T-helper 22 cell (primary cell): Measurements from ENCODE around the gene UBTD2.
"Not testable (repeated sequence)": the region's sequence is repeated elsewhere in the genome, so short reads cannot be mapped to it uniquely, and the experiment has no call there.

Experiments used
- DNase-seq: peaks from one replicate; pipeline ENCODE4 v3.0.0-alpha.2; 2020; ENCODE audit warnings: low read depth

Gene UBTD2

DNA sequence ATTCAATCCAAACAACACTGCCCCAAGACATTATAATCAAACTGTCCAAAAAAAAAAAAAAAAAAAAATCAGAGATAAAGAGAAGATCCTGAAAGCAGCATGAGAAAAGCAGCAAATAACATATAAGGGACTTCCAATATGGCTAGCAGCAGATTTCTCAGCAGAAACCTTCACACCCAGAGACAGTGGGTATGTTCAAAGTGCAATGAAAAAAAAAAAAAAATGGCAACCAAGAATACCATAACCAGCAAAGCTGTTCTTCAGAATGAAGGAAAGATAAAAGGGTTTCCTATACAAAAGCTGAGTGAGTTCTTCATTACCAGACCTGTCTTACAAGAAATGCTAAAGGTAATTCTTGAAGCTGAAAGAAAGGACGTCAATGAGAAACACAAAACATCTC, 32.1 kb downstream of the UBTD2 start:
- DNase-seq, result no peak

- DNase-seq, result no peak
Measured at GRCh38 chr5:172248637-172249036, 34.9 kb downstream of the UBTD2 start.

DNA sequence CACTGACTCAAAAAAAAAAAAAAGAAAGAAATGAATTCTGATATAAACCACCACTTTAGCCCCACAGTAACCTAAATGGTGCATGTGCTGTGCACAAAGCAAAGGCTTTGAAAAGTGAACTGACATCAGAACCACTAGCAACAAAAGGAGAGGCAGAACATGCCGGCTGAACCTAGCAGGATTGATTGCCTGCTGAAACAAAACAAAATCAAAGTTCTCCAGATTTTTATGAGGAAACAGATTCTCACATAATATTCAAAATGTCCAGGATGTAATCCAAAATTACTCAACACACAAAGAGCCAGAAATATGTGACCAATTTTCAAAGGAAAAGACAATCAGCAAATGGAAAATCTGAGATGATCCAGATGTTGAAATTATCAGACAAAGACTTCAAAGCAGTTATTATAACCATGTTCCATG, 37.9 kb downstream of the UBTD2 start:
- DNase-seq, result no peak

DNA sequence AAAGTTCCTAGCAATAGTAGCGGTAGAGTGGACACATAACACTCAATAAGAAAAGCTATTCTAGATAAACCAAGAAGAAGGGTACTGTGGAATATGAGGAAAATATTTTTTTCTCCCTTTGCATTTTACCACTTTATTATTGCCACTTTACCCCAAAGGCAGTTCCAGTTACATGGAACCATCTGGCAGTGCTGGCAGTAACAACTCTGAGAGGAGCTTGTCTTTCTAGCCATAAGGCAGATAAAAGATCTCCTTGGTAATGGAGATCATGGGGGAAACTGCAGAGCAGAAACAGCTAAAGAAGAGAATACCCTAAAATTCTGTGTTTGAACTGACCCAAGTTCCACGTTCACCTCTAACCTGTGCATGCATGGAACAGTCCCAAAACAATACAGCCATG, 38.5 kb downstream of the UBTD2 start:
- no peak for DNase-seq

- no peak for DNase-seq
Measured at GRCh38 chr5:172243302-172243701, 40.3 kb downstream of the UBTD2 start.

DNA sequence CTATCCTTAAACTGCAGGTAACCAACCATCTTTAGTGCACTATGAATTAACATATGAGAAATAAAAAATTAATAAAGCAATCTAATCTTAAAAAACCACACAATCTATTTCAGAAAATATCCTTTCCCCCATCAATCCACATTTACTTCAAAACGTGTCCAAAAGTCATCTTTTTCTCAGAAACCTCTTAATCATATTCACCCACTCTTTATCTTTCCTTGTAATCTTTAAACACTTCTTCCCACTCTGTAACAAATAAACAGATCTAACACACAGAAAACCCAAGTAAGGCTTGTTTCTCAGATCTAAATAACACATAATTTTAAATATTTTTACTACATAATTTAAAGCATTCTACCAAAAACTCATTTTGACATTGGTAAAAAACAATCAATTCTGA, 45.2 kb downstream of the UBTD2 start:
- DNase-seq, result no peak

DNA sequence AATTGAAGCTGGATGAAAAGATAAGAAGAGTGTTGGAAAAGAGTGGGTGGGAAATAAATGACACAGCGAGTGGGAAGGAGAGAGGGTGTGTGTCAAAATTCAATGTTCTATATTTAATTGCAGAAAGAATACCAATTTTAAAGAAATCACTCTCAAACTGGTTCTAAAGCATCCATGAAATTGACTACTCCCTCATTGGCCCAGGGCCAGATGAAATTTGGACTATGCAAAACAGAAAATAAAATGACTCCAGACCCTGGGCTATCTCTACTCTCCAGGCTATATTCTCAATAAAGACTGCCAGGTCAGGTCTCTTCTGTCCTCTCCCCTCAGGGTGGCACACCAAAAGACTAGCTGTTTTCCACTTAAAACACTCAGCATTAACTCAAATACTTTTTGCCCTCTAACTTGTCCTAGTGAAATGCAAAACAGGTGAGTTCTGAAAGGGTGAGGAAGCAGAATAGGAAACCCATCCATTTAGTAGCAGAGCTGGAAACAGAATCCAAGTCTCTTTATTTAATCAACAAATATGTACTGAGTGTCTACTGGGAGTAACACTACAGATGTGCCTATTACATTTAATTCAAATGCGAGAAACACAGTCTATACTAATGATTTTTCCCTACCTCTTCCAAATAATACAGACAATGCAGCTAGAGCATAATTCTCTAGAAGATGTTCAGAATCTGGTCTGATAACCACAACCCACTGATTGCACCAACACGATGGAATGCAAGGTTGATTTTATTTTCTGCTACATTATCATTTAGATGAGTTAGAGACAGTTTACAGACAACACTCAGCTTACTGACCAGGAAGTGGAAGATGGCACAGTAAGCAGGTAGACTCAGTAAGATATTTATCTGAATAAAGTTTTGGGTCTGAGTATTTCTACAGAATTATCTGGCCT, 47.5 kb downstream of the UBTD2 start:
- DNase-seq, result no peak

GRCh38 chr5:172235132-172235780, 48.3 kb downstream of the UBTD2 start:
- no peak for DNase-seq

GRCh38 chr5:172234031-172234430, 49.5 kb downstream of the UBTD2 start:
- DNase-seq, result no peak

GRCh38 chr5:172229904-172230303, 53.7 kb downstream of the UBTD2 start:
- DNase-seq, result no peak

DNA sequence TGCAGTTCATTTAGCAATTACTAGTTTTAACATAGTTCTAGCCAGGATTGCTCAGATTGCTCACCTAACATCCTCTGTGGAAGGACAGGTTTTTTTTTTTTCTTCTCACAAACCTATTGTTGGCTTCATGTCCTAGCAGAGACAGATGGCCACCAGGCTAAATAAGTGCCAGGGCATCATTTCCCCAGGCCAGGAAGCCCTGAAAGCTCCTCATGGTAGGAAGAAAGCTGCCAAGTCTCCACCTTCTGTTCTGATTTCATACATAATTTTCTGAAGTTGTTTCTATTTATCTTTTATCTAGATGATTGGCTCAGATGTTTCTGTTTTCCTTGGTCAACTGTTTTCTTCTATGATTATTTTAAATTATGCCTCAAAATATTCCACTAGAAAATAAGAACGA, 58.6 kb downstream of the UBTD2 start:
- no peak for DNase-seq

DNA sequence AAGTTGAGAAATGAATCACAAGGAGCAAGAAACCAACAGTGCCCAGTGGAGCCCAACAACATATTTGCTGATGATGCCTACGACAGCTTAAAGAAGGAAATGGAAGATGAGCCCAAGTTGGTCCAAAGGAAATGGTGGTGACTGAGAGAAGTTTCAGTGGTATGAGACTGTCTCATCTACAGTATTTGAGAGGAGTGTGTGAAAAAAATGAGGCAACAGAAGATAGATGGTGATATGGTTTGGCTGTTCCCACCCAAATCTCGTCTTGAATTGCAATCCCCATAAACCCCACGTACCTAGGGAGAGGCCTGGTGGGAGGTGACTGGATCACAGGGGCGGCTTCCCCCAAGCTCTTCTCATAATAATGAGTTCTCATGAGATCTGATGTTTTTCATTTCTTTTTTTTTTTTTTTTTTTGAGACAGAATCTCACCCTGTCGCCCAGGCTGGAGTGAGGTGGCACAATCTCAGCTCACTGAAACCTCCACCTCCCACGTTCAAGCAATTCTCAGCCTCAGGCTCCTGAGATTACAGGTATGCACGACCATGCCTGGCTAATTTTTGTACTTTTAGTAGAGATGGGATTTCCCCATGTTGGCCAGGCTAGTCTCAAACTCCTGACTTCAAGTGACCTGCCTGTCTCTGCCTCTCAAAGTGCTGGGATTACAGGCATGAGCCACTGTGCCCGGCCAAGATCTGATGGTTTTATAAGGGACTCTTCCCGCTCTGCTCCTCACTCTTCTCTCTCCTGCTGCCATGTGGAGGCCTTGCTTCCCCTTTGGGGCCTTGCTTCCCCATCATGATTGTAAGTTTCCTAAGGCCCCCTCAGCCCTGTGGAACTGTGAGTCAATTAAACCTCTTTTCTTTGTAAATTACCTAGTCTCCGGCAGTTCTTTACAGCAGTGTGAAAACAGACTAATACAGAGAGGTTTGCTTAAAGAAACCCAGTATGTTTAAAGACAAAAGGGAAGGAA, 59.4 kb downstream of the UBTD2 start:
- no peak for DNase-seq

GRCh38 chr5:172219296-172219695, 64.3 kb downstream of the UBTD2 start:
- no peak for DNase-seq

DNA sequence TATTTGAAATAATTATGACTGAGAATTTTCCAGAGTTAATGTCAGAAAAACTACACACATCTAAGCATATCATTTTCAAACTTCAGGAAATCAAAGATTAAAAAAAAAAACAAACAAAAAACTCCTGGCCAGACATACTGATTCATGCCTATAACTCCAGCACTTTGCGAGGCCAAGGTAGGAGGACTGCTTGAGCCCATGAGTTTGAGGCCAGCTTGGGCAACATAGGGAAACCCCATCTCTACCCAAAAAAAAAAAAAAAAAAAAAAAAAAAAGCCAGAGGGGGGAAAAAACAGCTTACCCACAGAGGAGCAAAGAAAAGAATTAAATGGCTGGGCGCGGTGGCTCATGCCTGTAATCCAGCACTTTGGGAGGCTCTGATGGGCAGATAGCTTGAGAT, 67.2 kb downstream of the UBTD2 start:
- DNase-seq, result no peak

DNA sequence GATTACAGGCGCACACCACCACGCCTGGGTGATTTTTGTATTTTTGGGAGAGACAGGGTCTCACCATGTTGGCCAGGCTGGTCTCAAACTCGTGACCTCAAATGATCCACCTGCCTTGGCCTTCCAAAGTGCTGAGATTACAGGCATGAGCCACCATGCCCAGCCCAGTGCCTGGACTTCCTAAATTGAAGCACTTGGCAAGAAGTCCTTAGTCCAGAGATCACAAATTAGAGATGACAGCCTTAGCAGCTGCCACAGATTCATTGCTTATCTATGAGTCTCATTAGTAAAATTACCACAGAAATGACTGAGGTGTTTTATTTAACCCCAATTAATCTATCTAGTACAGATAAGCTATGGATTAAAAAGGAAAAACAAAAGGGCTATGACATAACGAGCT, 70.4 kb downstream of the UBTD2 start:
- DNase-seq, result no peak

- no peak for DNase-seq
Measured at GRCh38 chr5:172211676-172212075, 71.9 kb downstream of the UBTD2 start.

- no peak for DNase-seq
Measured at GRCh38 chr5:172209714-172210113, 73.8 kb downstream of the UBTD2 start.

DNA sequence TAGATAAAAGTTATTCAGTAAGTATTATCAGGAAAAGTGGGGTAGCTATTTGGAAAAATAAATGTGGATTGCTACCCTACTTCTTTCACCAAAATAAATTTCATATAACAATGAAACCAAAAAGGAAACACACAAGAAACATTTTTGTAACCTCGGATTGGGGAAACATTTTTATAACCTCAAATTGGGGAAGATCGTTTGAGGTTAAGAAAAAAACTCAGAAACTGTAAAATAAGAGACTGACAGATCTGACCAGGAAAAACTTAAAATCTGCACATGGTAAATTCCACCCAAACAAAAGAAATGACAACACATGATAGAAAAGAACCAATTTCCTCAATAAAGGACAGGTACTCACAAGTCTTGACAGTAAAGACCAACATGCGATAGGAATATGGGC, 76.1 kb downstream of the UBTD2 start:
- DNase-seq, result no peak

DNA sequence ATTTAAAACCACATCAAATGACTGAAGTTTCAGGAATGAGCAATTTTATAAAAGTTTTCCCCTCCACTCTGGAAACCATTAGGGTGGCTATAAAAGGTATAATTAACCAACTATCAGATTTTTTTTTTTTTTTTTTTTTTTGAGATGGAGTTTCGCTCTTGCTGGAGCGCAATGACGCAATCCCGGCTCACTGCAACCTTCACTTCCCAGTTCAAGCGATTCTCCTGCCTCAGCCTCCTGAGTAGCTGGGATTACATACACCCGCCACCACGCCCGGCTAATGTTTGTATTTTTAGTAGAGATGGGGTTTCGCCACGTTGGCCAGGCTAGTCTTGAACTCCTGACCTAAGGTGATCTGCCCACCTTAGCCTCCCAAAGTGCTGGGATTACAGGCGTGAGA, 77.6 kb downstream of the UBTD2 start:
- DNase-seq, result not testable (repeated sequence)

DNA sequence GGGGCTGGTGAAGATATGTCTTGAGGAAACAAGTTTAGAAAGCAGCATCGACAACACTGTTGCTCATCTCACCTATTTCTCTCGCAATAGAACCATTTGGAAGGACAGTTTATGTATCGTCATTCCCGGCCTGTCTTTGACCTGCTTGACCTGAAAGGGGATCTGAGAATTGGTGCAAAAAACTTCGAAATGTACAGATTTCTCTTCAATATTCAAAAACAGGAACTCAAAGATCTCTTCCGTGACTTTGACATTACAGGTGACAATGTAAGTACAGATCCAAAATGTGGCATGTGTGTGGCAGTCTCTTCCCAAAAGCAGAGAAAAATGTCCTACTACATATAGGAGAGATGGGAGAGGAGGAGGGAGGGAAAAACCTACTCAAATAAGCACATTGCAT, 83.1 kb downstream of the UBTD2 start:
- DNase-seq, result no peak

- DNase-seq, result no peak
Measured at GRCh38 chr5:172199446-172199845, 84.1 kb downstream of the UBTD2 start.

- not testable (repeated sequence) for DNase-seq
Measured at GRCh38 chr5:172197775-172198174, 85.8 kb downstream of the UBTD2 start.
